H1 (cell line): ENCODE measurements around the gene GCAT. TPM values are rescaled to one million over a fixed set of nuclear protein-coding genes. Genes with fewer than 3 reads are reported as not detected.

ENCODE experiments used
- BCL11A ChIP-seq, 2 experiments: IDR thresholded peaks; one replicate each; pipeline ENCODE4 v1.6.1; 2011; ENCODE audit warnings: low read depth in 2 of 2, low read length in 2 of 2, mild to moderate bottlenecking in 2 of 2
- BRCA1 ChIP-seq: IDR thresholded peaks from 2 replicates; pipeline ENCODE4 v1.6.1; 2012; ENCODE audit warnings: low read depth, low read length, improper control_type of control experiment
- EGR1 ChIP-seq: IDR thresholded peaks from 2 replicates; pipeline ENCODE4 v1.6.1; 2011; ENCODE audit warnings: low read depth, low read length, borderline replicate concordance
- KDM4A ChIP-seq: IDR thresholded peaks from one replicate; pipeline ENCODE4 v1.7.1; 2012; ENCODE audit warnings: low read depth, mild to moderate bottlenecking, moderate library complexity, low read length, inconsistent platforms; ENCODE audit not compliant: severe bottlenecking
- PHF8 ChIP-seq: fragments of 200-600 bp; sonication (generic); conservative IDR thresholded peaks from 2 replicates; pipeline ENCODE4 v1.7.1; 2012; ENCODE audit warnings: low read depth, mild to moderate bottlenecking, inconsistent platforms, low read length, moderate library complexity
- POLR2A ChIP-seq, 2 experiments: IDR thresholded peaks; 1 replicate in 1 of 2; 2 replicates in 1 of 2; pipeline ENCODE4 v1.6.1; 2011; ENCODE audit warnings: low read depth in 2 of 2, low read length in 2 of 2, mild to moderate bottlenecking in 2 of 2; ENCODE audit errors: control extremely low read depth in 1 of 2
- SIN3A ChIP-seq, 2 experiments: IDR thresholded peaks in 1 of 2; conservative IDR thresholded peaks in 1 of 2; 2 replicates each; pipeline ENCODE4 v1.6.1; 2011 to 2012; ENCODE audit warnings: low read length in 2 of 2, improper control_type of control experiment in 1 of 2, low read depth in 1 of 2, mild to moderate bottlenecking in 1 of 2
- SIX5 ChIP-seq: IDR thresholded peaks from 2 replicates; pipeline ENCODE4 v1.6.1; 2011; ENCODE audit warnings: mild to moderate bottlenecking, low read depth, low read length
- TAF1 ChIP-seq: IDR thresholded peaks from 2 replicates; pipeline ENCODE4 v1.6.1; 2011; ENCODE audit warnings: mild to moderate bottlenecking, low read depth, low read length
- TBP ChIP-seq: IDR thresholded peaks from 2 replicates; pipeline ENCODE4 v1.6.1; 2011; ENCODE audit warnings: low read depth, low read length, improper control_type of control experiment
- YY1 ChIP-seq: IDR thresholded peaks from 2 replicates; pipeline ENCODE4 v1.6.1; 2011; ENCODE audit warnings: low read depth, mild to moderate bottlenecking, low read length
- polyA plus RNA-seq, 7 experiments: library from polyadenylated mRNA; depleted of rRNA in 3 of 7; stranded (reverse) in 5 of 7; unstranded in 2 of 7; fragments of >200 nt in 5 of 7; fragments of 200-250 nt in 2 of 7; gene quantifications; 1 replicate in 5 of 7; 2 replicates in 1 of 7; 4 replicates in 1 of 7; pipeline versions ENCODE4 v1.2.1 to v1.2.3, GENCODE V29; 2011 to 2013; ENCODE audit warnings: missing spikeins in 2 of 7, mixed read lengths in 2 of 7
- total RNA-seq: library from RNA; stranded (reverse); fragmentation: NEBNext Ultra II Directional; extraction: Animal tissue kit (Norgen Biotek cat#: 25700); gene quantifications from 2 replicates; pipeline ENCODE4 v1.2.1, GENCODE V29; 2021

The GCAT gene
- total and polyA plus RNA-seq, 2 of the 8 experiments (the other 6 are each of a cell fraction or from before 2014, with no cell fraction given) = 24.3 to 47.5 TPM

- peak; percentile 76 for TF ChIP-seq YY1
- TF ChIP-seq PHF8 = peak; percentile 31; the same call in 1 of the 2 replicates
- no peak for TF ChIP-seq EGR1
- no peak for TF ChIP-seq BRCA1
- TF ChIP-seq SIX5 = no peak
- TF ChIP-seq KDM4A = no peak
- peak; percentile 36; the same call in 1 of the 2 replicates for TF ChIP-seq TAF1
- peak in 1 of 2 experiments; percentile 33; a peak in 1 of 3 replicates for TF ChIP-seq POLR2A (IDR thresholded peaks at IDR 0.05; ENCODE audit: control extremely low read depth in 1 of 2, low read depth in 2 of 2, low read length in 2 of 2)
- no peak for TF ChIP-seq TBP
- no peak; a peak in 1 of 4 replicates for TF ChIP-seq SIN3A (conservative IDR thresholded peaks at IDR 0.05 in 1 of 2, IDR thresholded peaks at IDR 0.05 in 1 of 2; ENCODE audit: low read depth in 1 of 2, low read length in 2 of 2)
- TF ChIP-seq BCL11A (IDR thresholded peaks at IDR 0.05; ENCODE audit: low read depth in 2 of 2, low read length in 2 of 2) = no peak
Observed at GRCh38 chr22:37803639-37804351, 3.9 kb upstream of the GCAT start (continued).
